NCI-H2081 treated with DMSO at 0.1 percent for 48 hours (cell line): ENCODE measurements around the gene SSH2.
"Not testable (repeated sequence)": the region's sequence is repeated elsewhere in the genome, so short reads cannot be mapped to it uniquely, and the experiment has no call there.

ENCODE experiments used
- DNase-seq: peaks from one replicate; lab custom pipeline; 2025; lab: John Stamatoyannopoulos, UW

SSH2 gene

DNA sequence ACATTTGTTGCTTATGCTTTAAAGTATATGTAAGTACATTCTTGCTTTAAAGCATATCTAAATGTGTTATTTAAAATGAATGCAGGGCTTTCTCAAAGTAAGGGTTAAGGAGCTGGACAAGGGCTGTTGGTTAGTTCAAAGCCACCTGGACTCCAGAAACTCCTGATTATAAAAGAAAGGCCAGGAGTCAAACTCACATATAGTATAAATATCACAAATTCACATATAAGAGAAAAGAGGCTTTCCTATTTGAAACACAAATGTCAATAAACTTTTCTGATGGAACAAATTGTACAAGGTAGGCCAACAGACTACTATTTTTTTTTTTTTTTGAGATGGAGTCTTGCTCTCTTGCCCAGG lies 222.8 kb downstream of the SSH2 start:
- DNase-seq = no peak

- no peak for DNase-seq
Measured at GRCh38 chr17:29706045-29706431, 224.0 kb downstream of the SSH2 start.

GRCh38 chr17:29705386-29705785 lies 224.6 kb downstream of the SSH2 start:
- DNase-seq = no peak

DNA sequence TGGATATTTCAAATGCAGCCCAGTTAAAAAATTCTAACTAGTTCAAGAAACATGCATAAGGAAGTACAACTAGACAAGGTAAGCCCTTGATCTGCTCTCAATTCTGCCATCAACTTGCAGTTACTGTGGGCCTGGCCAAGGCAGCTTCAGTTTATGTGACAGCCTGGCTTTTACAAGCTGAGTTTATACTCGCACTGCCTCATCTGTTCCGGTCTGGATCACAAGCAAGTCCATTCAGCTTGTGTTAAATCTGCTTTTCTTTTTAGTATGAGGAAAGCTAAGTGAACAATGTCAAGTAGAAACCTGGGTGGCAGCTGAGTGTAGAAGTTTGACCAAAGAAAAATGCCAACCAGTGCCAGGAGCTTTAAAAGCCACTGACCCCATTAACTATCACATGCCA lies 230.7 kb downstream of the SSH2 start:
- DNase-seq = no peak

DNA sequence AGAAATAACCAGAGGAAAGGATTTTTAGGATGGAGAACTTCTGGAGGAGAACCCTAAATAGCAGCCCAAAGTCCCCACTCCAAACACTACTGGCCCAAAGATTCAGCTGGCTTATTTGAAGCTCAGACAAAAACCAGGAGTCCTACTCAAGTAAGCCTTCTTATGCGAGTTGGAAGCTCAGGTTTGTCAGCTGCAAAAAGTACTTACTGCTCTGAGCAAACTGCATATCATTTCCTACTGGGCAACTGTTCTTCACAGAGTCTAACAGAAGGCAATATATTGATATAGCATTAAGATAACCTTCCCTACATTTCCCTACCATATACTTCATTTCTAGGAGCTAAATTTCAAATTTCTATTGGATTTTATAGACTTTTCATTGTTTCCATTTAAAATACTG lies 231.2 kb downstream of the SSH2 start:
- no peak for DNase-seq

GRCh38 chr17:29698019-29698777 lies 231.8 kb downstream of the SSH2 start:
- DNase-seq = no peak

GRCh38 chr17:29697371-29697770 lies 232.7 kb downstream of the SSH2 start:
- no peak for DNase-seq

- no peak for DNase-seq
Measured at GRCh38 chr17:29694918-29695563, 235.0 kb downstream of the SSH2 start.

DNA sequence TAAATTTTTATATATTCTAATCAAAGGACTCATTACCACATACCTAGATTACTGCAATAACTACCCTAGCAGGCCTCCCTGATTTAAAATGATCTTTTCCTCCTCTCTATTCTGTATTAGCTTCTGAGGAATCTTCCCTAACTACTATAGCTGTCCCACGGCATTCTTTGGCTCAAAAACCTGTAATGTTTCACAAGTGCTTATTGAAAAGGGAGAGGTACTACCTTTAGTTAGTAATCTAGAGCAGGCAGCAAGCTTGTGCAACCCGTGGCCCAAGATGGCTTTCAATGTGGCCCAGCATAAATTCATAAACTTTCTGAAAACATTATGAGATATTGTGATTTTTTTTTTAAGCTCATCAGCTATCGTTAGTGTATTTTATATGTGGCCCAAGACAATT lies 236.3 kb downstream of the SSH2 start:
- no peak for DNase-seq

DNA sequence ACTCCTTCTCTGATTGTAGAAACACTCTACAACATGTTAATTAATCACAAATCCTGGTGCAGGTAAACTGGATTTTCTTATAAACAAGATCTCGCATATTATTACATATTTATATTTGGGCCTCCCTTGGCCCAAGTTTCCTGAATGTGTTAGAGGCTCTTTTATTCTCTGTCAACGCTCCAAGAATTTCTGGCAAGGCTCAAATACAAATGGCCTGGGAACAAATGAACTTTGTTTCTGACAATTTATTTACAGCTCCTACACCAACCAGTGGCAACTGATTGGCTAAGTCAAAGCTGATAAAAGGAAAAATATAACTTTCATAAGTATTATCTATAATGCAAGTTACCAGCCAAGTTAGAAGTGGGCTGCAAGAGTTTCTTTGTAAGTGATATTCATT lies 242.4 kb downstream of the SSH2 start:
- no peak for DNase-seq

DNA sequence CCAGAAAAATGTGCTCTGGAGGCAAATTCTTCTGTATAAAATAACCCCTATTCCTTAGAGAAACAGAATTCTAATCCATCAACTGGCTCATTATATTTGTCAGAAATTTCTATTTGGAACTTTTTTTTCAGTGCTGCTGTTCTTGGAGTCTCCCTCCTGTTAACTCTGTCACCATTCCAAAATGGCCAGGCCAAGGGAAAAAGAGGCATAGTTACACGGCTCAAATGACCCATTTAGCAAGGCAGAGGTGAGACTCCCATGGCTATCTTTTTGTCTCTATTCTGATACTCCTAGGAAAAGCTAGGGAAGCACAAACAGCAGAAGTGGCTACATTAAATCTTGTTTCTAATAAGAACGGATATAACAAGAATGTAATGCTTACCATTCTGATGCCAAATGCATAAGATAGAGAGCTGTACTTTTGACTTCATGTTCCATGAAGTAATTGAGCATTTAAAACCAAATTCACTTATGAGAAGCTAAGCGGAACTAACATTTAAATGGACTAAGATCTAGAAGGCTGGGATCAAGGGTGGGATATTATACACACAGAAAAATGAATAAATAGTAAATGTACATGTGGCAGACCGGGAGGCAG lies 242.9 kb downstream of the SSH2 start:
- DNase-seq = no peak

- DNase-seq = no peak
Measured at GRCh38 chr17:29683481-29683880, 246.5 kb downstream of the SSH2 start.

GRCh38 chr17:29682987-29683386 lies 247.0 kb downstream of the SSH2 start:
- no peak for DNase-seq

DNA sequence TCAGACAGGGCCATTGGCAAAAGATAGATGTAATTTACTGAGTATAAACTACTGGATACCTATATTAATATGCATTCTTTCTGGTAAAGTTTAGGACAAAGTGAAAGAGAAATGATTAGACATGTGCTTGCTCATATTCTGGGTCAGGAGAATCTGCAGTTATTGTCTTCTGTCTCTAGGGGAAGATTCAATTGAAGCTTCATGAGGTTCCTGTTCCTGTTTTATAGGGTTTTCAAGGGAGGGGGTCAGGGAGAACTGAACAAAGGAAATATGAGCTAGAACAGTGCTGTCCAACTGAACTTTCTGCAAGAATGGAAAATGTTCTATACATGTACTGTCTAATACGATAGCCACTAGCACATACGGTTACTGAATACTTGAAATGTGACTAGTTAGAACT lies 248.0 kb downstream of the SSH2 start:
- DNase-seq = no peak

DNA sequence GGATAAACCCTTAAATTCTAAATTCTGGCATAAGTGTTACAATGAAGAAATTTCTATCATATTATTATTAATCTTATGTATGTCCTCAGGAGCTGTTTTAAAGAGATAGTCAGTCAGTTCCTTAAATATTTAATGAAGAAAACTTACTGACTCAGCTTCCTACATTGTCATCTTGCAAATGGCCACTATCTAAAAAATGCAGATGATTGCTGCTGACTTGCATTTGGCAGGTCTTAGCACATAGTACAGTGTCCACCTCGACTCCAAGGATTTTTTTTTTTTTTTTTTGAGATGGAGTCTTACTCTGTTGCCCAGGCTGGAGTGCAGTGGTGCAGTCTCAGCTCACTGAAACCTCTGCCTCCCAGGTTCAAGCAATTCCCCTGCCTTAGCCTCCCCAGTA lies 252.2 kb downstream of the SSH2 start:
- no peak for DNase-seq

GRCh38 chr17:29677221-29677791 lies 252.7 kb downstream of the SSH2 start:
- no peak for DNase-seq

GRCh38 chr17:29675961-29676360 lies 254.1 kb downstream of the SSH2 start:
- not testable (repeated sequence) for DNase-seq

- no peak for DNase-seq
Measured at GRCh38 chr17:29674281-29674680, 255.7 kb downstream of the SSH2 start.

DNA sequence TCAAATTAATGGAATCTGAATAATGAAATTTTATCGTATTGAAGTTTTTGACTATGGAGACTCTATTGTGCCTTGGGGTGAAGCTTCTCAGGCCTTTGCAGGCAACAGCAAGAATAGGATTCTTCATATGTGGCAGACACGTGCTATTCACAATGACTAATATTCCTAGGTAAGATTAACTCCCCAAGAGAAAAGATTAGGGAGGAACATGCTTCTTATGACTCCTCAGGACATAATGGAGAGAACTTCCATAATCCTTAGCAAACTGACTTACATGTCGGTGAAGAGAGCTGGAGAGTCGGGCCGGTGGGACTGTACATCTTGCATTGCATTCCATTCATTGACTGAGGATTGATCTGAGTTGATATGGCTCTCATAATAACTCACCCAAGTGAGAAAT lies 258.4 kb downstream of the SSH2 start:
- DNase-seq = no peak

GRCh38 chr17:29669266-29669665 lies 260.8 kb downstream of the SSH2 start:
- no peak for DNase-seq

GRCh38 chr17:29667969-29668368 lies 262.1 kb downstream of the SSH2 start:
- DNase-seq = no peak

DNA sequence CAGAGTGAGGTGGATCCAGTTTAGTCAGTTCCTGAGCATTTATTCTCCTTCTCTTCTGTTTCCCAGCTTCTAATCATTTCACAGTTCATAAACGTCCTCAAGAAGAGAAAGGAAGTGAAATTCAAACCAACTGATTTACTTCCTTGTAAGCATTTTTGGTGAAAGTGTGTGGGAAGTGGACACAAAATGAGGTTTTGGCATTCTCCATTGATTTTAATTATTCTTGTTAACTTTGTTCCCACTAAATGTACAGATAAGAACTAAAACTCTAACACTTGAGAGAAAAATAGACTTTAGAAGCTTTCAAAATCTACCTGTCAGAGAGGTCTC lies 264.6 kb downstream of the SSH2 start:
- DNase-seq = no peak

- no peak for DNase-seq
Measured at GRCh38 chr17:29664743-29665480, 265.1 kb downstream of the SSH2 start.
